ENCODE data around the gene RNU5B-1.
"Not testable (repeated sequence)": the region's sequence is repeated elsewhere in the genome, so short reads cannot be mapped to it uniquely, and the experiment has no call there.

Gene RNU5B-1

GRCh38 chr15:65304381-65305149 lies at the start of gene RNU5B-1:
Gene RNU5B-1, plus strand, starts transcription at chr15:65304677.
- peak; percentile 99 for DNase-seq

DNA sequence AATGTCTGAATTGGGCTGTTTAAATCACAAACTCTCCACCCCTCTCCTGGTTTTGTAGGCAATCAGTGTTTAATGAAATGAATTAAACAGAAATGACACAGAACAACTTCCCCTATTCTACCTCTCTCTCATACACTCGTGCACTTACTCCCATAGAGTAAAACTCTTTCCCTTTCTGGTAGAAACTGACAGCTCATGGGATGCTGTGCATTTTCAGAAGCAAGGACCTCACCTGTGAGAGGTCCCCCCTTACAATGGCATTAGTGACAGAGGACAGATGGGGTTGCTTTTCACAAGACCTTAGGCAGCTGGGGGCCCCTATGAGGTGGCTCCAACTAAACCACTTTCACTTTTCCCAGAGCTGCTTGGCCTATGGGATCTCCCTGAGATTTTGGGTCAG lies 49.7 kb upstream of the RNU5B-1 start:
- DNase-seq: no peak

GRCh38 chr15:65255486-65256140 lies 48.9 kb upstream of the RNU5B-1 start:
- no peak for DNase-seq

- no peak for DNase-seq
These were observed 45.9 kb upstream of the RNU5B-1 start for GRCh38 chr15:65258375-65259262.

GRCh38 chr15:65259367-65259797 lies 45.1 kb upstream of the RNU5B-1 start:
- no peak for DNase-seq

DNA sequence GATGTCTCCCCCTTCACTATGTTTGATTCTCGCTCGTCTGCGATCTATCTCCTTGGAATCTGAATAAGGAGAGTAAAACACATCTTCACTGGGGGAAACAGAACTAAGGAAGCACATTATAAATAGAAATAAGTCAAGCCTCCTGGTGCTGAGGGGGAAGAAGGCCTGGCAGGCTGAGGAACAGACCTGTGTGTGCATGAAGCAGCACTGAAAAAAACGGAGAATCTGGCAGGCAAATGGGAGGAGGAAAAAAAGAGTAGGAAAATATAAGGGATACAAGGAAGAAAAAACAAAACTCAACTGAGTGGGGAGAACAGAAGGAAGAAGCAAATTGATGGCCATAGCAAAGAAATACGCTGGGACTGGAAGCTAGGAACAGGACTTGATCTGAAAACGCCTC lies 43.5 kb upstream of the RNU5B-1 start:
- no peak for DNase-seq

- DNase-seq: peak; percentile 34
These were observed 41.2 kb upstream of the RNU5B-1 start for GRCh38 chr15:65263313-65263712.

DNA sequence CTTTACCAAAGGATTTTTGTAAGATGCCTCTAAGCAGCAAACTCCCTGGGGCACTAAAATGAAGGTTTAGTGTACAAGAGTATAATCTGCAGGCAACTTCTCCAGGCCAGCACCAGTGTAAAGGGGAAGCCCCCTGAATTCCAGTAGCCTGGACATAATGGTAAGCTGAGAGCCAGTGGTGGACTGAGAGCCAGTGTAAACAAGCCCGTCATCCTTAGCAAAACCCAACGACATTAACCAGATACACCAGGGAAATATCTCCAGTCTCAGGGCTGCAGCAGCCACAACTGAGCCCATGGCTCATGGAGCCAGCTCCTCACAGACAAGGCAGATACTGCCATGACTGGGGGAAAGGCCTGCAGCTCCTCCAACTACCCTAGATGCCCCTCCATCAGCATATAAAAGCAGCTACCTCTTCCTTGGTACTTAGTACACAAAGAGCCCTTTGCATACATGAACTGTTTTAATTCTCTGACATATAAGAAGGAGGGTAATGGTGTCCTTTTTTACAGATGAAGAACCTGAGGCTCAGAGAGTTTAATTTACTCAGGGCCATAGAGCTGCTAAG lies 39.5 kb upstream of the RNU5B-1 start:
- DNase-seq: no peak

DNA sequence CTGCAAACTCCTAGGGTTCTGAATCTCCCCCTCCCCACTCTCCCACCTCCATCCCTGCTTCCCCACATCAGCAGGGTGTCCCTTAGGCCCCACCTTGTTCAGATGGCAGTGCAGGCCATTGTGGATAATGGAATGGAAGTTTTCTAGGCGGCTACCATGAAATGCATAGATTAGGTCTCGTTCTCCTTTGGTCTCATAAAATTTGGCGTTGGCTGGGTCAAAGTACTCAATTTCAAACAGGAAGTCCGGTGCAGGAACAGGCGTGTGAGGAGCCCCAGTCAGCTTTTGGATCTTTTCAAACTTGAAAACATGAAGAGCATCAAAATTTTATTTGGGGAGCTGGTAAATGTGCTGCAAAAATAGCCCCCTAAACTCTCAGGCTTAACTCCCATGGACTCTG lies 38.0 kb upstream of the RNU5B-1 start:
- DNase-seq: no peak

DNA sequence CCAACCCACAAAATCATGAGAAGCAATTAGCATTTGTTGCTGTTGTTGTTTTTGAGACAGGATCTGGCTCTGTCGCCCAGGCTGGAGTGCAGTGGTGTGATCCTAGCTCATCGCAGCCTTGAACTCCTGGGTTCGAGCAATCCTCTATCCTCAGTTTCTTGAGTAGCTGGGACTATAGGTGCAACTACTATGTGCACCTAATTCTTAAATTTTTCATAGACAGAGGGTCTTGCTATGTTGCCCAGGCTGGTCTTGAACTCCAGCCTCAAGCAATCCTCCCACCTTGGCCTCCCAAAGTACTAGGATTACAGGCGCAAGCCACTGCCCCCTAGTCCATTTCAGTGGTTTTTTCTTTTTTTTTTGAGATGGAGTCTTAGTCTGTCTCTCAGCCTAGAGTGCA lies 36.1 kb upstream of the RNU5B-1 start:
- no peak for DNase-seq

GRCh38 chr15:65270811-65271545 lies 33.5 kb upstream of the RNU5B-1 start:
- not testable (repeated sequence) for DNase-seq

DNA sequence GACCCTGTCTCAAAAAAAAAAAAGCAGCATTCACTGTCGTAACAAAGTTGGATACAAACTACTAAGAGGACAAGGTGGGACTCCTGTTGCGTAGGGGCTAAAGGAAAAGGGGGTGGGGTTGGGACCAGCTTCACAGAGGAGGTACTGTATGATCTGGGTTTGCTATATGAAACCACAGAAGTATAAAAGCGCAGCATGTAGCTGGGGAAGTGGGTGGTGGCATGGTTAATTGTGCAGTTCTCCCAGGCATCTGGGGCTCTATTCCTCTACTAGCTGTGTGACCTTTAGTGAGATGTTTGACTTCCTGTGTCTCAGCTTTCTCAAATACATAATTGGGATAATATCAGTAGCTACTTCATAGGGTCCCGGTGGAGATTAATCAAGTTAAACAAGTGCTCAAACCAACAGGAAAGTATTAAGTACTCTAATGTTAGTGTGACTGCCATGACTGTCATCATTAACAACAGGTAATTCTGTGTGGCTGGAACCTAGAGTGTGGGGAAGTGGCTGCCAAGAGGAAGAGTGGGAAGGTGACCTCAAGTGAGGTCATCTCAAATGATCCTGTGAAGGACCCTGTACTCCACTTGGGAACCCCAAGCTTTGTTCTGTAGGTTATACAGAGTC lies 29.3 kb upstream of the RNU5B-1 start:
- no peak for DNase-seq

DNA sequence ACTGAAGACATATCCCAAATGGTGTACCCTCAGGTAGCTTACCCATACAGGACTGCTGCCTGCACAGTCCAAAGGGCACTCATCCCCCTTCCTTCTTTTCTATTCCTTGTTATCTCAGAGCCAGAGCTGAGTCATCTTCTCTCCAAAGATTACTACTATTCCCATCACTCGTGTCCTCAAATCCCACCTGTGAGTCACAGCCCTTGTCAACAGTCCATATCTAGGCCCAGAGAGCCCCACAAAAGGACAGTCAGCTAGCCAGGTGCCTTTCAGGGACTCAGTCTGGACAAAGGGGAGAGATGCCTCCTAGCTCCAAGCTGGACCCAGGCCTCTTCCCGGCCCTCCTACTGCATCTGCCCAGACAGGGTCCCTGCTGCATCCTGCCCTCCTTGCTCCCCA lies 28.8 kb upstream of the RNU5B-1 start:
- no peak for DNase-seq

GRCh38 chr15:65277015-65277414 lies 27.5 kb upstream of the RNU5B-1 start:
- no peak for DNase-seq

DNA sequence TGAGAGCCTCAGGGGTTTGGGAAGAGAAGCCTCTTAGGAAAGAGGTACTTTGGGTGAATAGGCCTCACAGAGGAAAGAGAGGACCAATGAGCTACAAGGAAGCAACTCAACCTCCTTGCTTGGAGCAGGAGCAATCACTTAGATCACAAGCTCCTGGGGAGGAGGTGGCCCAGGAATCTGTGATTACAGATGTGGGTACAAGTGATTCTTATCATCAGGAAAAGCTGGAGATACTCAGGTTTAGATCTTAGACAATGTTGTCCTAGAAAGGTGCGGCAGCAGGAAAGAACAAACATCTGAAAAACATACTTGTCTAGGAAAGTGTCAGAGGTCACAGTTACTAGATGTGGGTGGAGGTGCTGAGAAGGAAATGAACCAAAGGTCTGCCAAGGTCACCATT lies 26.0 kb upstream of the RNU5B-1 start:
- no peak for DNase-seq

- no peak for DNase-seq
These were observed 19.0 kb upstream of the RNU5B-1 start for GRCh38 chr15:65285291-65286068.

DNA sequence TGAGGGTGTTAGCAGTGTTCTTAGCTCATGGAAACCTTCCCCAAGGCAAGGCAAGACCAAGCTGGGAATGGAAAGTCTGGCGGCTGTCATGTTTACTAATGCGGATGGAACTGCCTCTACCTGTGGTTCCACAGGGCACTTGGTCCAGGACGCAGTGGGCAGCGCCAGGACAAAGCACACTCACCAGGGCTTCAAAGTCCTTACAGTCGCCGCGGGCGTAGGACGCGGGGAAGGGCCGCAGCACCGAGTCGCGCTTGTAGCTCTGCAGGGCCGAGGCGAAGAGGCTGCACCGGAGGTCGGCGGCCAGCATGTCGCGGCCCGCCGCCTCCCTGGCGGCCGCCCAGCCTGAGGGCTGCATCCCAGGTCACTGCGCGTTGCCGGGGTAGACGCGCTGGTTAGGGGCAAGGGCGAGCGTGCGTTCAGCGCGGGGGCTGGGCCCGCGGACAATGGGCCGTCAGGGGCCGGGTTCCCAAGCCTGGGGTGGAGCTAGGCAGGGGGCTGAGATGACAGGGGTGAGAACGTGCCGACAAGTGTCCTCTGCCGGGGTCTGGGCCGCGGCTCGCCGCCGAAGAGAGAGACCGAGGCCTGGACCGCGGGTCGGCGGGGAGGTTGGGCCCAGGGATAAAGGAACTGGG lies 18.3 kb upstream of the RNU5B-1 start:
- no peak for DNase-seq

DNA sequence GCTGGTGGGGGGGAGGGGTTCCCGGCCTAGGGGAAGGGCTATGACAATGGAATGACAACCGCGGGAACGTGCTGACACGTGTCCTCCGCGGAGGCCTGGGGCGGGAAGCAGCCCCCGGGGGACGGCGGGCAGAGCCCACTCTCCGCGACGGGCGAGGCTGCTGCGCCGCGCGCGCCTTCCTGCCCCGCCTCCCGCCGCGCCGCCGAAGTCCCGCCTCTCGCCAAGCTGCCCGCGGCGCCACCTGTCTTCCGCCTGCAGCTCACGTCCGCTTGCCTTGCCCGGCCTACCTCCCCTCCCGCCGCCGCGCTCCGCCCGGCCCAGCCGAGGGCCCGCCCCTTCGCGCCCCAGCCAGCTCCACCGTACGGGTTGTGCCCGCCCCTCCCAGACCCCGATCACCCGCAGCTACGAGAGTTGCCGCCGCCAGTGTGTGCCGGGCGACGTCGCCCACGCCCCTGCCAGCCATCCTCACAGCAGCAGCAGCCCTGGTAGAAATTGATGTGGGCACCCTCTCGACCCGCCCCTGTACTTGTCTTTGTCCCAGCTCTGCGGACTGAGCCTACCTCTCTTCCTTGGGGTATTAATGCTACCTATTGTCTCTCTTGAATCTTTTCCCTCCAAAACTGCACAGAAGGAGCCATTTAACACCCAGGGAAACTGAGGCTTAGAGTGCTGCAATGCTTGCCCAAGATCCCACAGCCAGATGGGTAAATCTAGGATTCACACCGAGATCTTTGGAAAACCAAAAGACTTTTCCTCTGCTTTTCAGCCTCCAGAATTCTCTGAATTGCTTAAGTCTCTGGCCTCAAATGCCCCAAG lies 17.6 kb upstream of the RNU5B-1 start, which contains the start of gene PARP16:
Gene PARP16, minus strand, starts transcription at position 180 of the 816 bp plus-strand sequence. CDS start 457 bp downstream, outside the sequence.
- DNase-seq: peak; percentile 74

GRCh38 chr15:65287520-65287855 lies 17.0 kb upstream of the RNU5B-1 start:
- DNase-seq: no peak
